HG03571 (cell line): ENCODE data around the gene IL4I1.
A peak's percentile ranks its signal among the peaks of the same experiment; 100 is the strongest.
"Not testable (repeated sequence)": the region's sequence is repeated elsewhere in the genome, so short reads cannot be mapped to it uniquely, and the experiment has no call there.

ENCODE experiments used
- ATAC-seq: cut with Tn5 transposase; IDR thresholded peaks from one replicate; pipeline ENCODE4 v1.9.1; 2021; ENCODE audit not compliant: unreplicated experiment

Gene IL4I1, protein sequence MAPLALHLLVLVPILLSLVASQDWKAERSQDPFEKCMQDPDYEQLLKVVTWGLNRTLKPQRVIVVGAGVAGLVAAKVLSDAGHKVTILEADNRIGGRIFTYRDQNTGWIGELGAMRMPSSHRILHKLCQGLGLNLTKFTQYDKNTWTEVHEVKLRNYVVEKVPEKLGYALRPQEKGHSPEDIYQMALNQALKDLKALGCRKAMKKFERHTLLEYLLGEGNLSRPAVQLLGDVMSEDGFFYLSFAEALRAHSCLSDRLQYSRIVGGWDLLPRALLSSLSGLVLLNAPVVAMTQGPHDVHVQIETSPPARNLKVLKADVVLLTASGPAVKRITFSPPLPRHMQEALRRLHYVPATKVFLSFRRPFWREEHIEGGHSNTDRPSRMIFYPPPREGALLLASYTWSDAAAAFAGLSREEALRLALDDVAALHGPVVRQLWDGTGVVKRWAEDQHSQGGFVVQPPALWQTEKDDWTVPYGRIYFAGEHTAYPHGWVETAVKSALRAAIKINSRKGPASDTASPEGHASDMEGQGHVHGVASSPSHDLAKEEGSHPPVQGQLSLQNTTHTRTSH

DNA sequence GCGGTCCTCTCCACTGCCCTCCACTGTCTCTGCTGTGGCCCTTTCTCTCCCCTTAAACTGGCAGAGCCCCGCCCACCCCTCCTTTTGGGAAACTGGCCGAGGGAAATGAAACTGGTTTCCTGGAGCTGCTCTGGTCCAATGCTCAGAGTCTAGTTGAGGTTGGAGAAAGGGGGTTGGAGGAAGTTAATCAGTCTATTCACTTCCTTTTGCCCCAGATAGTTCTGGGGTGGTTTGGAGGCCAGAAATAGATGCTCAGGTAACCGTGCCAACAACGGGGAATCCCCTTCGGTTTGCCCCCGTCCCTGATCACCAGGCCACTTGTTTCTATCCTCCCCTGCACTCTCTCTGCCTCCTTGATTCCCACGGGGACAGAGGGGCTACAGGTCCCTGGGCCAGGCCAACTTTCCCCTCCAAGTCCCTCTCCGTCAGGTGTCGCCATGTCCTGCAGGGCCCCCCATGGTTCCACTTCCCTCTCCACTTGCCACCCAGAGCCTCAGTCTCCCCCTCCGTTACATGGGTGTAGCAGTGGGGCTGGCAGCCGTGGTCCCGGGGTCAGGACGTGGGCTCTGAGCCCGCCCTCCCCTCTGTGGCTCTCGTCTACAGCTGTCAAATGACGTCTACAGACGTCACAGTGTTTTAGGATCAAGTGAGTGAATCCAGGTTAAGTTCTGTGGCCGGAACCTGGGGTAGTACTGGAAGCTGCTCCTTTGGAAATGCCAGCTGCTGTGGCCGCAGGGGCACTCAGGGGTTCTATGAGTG, at the start of gene IL4I1:
Gene IL4I1 (minus strand): TSS at position 25 of the 759 bp plus-strand sequence. CDS start 727 bp downstream, outside the sequence.
- peak; percentile 44 for ATAC-seq

- no peak for ATAC-seq
Observed at GRCh38 chr19:49946415-49946814, 49.7 kb upstream of the IL4I1 start.

- not testable (repeated sequence) for ATAC-seq
Observed at GRCh38 chr19:49944567-49944966, 47.9 kb upstream of the IL4I1 start.

- no peak for ATAC-seq
Observed at GRCh38 chr19:49940482-49940791, 43.8 kb upstream of the IL4I1 start.

- no peak for ATAC-seq
Observed at GRCh38 chr19:49939721-49940481, 43.2 kb upstream of the IL4I1 start.

DNA sequence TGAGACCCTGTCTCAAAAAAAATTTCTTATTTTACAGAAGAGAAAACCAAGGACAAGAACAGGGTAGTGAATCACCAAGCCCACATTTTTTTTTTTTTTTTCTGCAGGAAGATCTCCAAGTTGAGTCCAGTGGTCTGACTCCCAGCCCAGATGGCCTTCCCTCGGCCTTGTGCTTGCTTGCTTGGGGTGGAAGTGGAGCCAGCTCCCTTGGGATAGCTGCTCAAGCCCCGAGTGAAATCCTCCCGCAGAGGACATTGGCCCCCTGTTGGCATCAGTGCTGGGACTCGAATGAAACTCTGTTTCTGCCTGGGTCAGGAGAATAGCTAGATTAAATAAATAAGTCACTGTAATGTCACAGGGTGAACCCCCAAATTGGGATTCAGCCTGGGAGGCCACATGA, 42.0 kb upstream of the IL4I1 start:
- ATAC-seq = no peak

DNA sequence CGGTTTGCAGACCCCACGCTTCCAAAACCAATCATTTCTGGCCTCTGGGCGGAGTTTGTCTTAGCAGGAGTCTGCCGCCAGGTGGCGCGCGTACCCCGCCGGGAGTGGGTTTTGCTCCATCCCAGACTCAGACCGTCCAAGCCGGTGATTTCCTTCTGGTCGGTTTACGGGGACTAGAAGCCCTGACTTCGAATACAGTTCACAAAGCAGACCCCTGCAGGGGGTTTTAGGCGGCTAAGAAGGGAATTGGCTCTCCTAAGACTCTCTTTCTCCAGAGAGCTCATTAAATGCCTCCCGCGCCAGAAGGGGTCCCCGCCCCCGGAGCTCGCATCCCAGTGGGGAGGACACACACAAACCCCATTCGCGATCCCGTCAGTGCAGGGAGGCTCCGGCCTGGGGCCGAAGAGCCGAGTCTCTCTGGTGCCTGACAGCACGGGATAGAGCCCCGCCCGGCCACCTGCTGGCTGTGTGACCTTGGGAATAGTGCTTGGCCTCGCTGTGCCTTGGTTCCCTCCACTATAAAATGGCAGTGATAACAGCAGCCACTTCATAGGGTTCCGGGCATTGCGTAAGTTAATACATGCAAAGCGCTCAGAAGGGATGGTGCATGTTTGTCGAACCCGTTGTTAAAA, 41.2 kb upstream of the IL4I1 start:
- ATAC-seq = no peak

DNA sequence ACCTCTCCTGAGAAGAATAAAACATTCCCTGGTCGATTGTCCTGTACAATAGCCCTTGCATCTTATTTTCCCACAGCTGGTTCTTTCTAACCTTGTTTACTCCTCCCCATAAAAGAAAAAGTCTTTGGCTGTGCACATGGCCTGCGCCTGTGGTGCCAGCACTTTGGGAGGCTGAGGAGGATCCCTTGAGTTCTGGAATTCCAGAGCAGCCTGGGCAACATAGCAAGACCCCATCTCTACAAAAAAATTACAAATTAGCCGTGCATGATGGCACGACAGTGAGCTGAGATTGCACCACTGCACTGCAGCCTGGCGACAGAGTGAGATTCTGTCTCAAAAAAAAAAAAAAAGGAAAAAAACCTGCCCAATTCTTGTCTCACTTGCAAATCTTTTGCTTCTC, 39.9 kb upstream of the IL4I1 start:
- ATAC-seq = no peak

DNA sequence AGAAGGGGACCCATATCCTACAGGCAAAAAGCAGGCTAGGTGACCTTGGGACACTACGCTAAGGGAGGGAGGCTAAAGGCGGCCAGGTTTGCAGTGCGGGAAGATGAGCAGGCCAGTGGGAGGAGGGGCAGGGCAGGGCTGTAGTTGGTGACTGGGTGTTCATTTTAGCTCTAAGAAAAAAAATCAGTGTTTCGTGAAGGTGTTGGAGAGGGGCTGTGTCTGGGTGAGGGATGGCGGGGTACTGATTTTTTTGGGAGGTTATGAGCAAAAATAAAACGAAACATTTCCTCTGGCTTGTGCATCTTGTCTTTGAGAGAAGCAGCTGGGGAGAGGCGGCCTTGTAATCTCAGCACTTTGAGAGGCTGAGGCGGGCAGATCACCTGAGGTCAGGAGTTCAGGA, 37.0 kb upstream of the IL4I1 start:
- ATAC-seq = no peak

DNA sequence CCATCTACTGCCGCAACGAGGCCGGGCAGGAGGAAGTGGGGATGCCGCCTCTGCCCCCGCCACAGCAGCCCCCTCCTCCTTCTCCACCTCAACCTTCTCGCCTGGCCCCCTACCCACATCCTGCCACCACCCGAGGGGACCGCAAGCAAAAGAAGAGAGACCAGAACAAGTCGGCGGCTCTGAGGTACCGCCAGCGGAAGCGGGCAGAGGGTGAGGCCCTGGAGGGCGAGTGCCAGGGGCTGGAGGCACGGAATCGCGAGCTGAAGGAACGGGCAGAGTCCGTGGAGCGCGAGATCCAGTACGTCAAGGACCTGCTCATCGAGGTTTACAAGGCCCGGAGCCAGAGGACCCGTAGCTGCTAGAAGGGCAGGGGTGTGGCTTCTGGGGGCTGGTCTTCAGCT, 36.0 kb upstream of the IL4I1 start:
- no peak for ATAC-seq

GRCh38 chr19:49932041-49932451, 35.4 kb upstream of the IL4I1 start:
- no peak for ATAC-seq

DNA sequence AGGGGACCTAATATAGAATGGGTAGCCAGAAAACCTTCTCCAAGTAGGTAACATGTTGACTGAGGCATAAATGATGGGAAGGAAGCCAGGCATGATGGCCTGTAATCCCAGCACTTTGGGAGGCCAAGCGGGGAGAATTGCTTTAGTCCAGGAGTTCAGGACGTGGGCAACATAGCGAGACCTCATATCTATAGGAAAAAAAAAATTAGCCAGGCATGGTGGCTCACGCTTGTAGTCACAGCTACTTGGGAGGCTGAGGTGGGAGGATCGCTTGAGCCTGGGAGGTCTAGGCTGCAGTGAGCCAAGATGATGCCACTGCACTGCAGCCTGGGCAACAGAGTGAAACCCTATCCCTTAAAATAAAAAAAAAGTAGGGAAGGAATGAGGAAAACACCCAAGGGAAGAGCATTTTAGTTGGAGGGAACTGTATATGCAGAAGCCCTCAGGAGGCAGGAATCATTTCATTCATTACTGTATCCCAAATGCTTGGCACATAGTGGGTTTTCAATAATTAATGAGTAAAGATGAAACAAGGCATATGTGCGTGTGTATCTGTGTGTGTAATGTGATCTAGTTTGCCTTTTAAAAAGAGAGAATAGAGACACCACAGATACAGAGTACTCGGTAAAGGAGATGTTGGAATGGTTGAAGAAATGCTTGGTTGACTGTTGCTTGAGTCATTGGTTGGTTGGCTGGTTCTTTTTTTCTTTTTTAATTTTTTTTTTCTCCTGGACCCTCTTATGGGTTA, 34.8 kb upstream of the IL4I1 start:
- ATAC-seq = no peak

DNA sequence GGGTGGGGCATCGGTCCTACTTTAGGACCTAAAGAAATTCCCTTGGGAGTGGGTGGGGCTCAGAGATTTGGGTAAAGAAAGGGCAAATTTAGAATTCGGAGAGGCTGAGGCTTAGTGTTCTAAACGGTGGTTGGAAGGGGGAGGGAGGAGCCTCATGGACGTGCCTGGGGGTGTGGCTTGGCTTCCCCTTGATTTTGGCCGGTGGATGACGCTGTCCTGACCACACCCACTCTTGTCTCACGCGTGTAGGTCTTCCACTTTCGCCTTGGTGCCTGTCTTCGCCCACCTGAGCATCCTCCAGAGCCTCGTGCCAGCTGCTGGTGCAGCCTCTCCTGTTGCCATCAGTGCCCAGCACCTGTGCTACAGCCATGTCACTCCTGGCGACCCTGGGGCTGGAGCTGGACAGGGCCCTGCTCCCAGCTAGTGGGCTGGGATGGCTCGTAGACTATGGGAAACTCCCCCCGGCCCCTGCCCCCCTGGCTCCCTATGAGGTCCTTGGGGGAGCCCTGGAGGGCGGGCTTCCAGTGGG, 33.9 kb upstream of the IL4I1 start:
- ATAC-seq = no peak

DNA sequence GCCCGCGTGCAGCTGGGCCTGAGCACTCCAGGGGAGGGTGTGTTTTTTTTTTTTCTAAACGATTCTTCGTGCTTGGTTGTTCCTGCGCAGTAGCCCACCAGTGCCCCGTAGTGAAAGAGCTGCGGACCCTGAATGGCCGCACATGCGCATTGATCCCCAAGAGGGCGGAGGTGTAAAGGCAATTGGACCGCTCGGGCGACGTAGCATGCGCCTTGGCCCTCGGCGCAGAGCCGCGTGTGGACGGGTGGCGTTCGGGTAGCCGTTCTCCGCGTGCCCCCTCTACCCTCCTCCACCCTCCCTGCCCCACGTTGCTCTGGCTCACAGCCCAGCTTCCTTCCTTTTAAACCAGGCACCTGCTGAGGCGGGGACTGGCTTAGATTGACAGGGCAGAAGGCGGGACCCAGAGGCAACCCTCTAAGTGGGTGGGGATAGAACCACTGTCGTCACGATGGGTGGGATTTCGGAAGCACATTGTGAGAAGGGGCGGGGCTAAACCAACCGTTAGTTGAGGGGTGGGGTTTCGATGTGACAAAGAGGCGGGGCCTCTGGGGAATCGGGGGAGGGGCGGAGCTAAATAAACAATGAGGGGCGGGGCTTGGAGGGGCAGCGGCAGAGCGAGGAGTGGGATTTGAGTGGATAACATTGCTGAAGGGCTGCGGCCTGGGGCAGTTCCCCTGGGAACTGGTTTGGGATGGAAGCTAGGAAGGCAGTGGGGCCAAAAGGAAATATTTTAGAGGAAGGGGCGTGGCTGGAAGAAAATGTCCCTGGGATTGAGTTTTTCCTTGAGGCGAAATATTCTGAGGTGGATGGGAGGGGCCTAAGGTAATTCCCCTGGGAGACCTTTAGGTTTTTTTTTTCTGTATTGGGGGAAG, 33.2 kb upstream of the IL4I1 start:
- peak; percentile 59 for ATAC-seq

- ATAC-seq = peak; percentile 42
Observed at GRCh38 chr19:49929121-49929610, 32.5 kb upstream of the IL4I1 start, which contains the start of the genes ATF5 and NUP62. Gene ATF5, plus strand, starts transcription at chr19:49929205. Its CDS starts 1,646 bp downstream, at chr19:49930851. Gene NUP62, minus strand, starts transcription at chr19:49929504. Its CDS starts 19,697 bp downstream, at chr19:49909807.

- ATAC-seq = no peak
Observed at GRCh38 chr19:49927526-49928264, 31.0 kb upstream of the IL4I1 start.

- no peak for ATAC-seq
Observed at GRCh38 chr19:49926515-49926914, 29.8 kb upstream of the IL4I1 start.

DNA sequence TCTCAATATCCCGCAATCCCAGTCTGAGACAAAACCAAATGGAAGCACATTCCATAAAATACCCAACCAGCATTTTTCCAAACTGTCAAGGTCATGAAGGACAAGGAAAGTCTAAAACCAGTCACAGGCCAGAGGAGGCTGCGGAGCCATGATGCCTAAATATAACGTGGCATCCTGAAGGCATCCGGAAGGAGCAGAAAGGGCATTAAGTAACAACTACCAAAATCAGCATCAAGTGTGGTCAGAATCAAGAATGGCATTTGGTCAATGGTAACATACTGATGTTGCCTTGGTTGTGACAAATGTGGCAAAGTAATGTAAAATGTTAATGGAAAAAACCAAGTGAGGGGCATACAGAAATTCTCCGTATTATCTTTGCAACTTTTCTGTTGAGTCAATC, 28.8 kb upstream of the IL4I1 start:
- ATAC-seq = no peak
